GM19468 (cell line): ENCODE data around the gene ASTN2.

Experiments
- ATAC-seq: cut with Tn5 transposase; IDR thresholded peaks from one replicate; pipeline ENCODE4 v1.9.1; 2021; ENCODE audit warnings: mild to moderate bottlenecking, moderate library complexity, moderate number of reproducible peaks; ENCODE audit not compliant: unreplicated experiment; ENCODE audit errors: extremely low read depth

Gene ASTN2

DNA sequence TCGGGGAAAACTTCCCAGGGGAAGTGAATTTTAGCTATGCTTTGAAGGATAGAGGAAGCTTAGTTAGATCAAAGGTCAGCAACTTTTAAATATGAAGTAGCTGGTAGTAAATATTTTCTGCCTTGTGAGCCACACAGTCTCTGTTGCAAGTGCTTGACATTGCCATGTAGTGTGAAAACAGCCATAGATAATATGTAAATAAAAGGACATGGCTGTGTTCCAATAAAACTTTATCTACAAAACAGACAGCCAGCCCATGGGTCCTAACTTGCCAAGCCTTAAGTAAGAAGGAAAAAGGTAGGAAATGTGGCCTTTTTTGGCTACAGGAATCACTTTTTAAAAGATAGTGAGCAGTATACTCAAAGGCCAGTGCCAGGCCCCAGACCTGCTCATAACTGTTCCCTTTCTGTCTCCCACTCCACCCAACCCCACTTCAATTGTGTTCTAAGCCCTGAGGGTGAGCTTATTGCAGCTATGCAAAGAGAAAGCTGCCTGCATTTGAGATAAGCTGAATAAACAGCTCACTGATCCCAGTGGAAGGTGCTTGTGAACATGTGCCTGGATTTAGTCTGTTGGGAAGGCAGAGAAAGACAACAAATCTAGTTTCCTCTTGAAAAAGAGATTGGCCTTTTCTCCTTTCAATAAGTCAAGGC lies 840.7 kb downstream of the ASTN2 start:
- ATAC-seq, result no peak

DNA sequence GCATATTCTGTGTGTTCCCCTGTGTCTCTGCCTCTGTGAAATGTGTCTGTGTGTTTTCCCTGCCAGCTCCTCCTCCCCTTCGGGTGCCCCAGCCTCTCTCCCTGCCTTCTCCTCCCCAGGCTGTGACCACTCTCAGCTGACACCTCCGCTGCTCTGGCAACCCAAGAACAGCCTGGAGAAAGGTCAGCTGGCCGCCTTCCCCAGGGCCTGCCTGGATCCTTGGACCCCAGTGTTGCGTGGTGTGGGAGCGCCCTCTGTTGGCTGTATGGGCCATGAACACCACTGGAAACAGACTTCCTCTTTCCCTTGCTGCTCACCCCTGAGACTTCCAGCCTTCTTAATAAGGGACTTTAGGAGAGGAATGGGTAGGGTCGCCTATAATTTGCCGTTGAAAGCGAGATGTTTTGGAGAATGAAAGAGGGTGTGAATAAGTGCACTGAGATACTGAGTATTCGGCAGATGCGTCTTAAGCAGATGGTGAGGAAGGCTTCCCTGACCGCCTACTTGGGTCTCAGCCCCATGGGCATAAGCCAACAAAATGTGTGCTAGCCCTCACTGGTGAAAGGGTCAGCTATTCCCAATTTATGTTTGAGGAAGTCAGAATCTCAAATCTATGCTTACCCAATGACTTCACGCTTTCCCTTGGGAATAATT lies 842.6 kb downstream of the ASTN2 start:
- ATAC-seq, result peak; percentile 56

DNA sequence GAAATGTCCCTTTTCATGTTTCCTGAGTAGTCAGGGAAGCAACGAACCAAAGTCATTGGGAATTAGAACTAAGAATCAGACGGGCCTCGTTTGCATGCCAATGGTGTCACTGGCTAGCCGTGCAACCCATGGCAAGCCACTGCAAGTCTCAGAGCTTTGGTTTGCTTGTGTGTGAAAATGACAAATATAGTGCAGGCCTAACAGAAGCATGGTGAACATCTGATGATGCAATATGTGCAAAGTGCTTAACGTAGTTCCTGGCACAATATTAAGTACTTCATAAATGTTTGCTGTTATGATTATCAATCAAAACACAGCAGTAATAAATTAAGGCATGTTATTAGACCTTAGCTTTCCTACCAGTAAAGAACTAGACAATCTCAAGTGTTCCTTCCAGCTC lies 845.7 kb downstream of the ASTN2 start:
- ATAC-seq, result no peak

DNA sequence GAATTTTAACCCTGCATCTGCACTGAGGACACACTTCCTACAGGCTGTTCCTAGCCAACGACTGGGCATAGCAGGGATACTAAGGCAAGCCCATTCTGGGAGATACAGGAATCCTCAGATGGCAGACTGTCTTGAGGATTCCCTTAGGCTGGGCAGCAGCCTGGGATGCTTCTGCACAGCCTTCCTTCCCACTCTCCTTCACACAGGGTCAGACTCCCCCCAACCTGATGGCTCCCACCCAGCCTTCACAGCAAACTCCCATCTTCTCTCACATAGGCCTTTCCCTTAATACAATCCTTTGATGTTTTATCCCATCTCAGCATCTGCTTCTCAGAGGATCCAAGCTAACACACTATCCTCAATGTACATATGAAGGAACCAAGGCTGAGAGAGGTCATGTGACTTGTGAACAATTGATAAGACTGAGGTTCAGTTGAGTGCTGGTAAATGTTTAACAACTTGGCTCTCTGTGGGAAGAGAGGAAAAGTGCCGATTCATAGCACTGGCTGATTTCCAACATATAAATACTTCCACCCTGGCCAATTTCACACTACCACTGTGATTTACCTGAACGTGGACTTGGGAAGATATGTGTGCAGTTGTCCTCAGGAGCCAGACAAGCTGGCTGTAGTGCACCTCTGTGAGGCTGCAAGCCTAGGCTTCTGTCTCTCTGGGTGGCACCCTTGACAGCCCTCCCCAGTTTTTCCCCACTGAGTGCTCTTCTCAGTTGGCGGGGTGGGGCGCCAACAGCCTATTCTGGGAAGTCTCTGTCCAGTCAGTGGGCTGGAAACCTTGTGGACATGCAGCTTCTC lies 848.0 kb downstream of the ASTN2 start:
- no peak for ATAC-seq

DNA sequence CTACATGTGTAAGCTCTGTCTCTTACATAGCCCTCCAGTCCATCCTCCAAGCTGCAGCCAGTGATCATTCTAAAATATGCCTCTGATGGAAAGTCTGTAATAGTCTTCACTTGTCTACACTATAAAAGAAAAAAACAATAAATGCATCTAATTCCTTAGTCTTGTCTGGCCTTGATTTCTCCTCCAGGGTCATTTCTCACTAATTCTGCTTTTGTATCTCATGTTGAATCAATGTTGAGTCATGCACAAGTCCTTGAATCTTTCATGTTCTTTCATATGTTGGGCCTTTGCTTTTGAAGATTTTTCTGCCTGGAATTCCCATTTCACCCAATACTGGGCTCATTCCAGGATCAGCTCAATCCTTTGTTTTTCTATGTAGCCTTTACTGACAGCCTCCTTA lies 848.9 kb downstream of the ASTN2 start:
- no peak for ATAC-seq

DNA sequence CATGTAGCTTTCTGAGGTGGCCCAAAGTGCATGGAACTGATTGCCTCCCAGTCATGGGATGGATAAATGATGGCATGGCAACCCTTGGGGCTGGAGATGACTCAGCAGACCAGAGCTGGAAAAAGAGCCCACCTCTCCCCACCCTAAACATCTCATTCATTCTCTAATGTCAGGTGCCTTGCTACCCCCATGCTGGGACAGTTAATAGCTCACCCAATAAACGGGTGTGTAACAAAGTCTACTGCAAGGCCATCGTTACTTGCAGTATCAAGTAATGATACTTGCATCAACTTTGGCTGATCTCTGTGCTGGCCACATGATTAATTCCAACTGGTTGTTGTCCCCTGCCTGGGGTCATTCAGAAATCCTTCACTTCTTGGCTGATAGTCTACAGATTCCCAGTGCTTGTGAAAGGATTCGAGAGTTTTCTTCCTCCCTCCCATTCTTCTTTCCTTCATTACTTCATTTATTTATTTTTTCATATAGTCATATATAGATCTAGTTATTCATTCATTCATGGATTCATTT lies 850.5 kb downstream of the ASTN2 start:
- ATAC-seq, result no peak

DNA sequence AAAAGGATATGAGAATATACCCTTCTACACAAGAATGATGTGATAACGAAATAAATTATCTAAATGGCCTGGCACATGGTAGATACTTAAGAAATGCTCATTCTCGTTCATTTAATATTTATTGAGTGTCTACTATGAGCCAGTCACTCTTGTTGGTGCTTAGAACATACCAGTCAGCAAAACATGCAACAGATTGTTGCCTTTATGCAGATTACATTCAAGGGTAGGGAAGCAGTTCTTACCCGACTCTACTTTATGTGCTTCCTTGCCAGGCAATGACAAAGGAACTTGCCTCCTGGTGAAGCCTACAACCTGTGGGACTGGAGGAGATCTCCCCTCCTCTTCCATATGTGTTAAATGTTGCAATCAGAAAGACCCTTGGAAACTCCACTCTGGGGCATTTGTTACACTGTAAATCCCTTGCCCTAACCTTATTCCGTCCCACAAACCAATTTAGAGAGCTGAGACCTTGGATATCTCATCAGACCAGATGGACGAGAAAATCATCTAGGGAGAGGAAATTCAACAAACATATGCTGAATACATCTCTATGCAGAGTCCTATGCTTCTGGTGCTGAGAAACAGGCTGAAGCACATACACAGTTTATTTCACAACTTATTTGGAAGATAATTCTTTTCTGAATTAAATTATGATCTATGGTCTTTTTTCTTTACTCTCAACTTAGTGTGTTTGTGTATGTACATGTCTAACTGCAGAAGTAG lies 855.9 kb downstream of the ASTN2 start:
- no peak for ATAC-seq

DNA sequence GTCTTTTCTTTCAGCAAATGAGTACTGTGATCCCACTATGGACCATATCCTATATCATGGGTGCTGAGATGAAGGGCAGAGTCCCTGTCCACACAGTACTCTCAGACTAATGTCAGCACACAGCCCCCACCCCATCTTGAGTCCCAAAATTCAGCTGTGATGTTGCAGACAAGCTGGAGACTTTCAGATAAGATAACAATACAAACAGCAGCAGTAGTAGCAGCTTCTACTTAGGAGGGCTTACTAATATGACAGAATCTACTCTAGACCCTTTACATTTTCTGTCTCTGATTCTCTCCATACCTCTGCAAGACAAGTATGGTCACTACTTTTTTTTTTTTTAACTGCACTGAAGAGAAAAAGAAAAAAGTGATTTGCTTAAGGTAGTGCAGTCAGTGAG lies 856.8 kb downstream of the ASTN2 start:
- ATAC-seq, result no peak

DNA sequence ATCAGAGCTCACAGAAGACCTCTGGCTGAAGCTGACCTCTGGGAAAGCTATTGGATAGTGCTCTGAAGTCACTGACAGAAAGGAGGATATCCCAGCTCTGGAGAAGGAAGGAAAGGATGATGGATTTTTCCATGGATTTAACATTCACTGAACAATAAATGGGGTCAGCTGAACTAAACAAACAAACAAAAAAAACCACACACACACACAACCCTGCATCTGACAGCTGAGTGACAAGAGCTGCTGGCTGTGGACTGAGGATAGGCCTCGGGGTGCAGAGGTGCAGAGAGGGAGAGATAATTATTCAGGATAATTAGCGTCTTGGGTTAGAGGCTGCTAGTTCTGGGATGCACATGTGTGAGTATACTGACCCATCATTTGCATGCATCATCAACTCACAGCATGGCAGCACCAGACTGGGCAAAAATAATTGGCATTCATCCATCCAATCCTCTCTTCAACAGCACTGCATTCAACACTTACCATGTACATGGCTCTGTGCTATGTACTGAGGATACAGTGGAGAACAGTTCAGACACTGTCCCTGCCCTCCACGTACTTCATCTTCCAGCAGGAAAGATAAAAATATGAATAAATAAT lies 859.2 kb downstream of the ASTN2 start:
- no peak for ATAC-seq

DNA sequence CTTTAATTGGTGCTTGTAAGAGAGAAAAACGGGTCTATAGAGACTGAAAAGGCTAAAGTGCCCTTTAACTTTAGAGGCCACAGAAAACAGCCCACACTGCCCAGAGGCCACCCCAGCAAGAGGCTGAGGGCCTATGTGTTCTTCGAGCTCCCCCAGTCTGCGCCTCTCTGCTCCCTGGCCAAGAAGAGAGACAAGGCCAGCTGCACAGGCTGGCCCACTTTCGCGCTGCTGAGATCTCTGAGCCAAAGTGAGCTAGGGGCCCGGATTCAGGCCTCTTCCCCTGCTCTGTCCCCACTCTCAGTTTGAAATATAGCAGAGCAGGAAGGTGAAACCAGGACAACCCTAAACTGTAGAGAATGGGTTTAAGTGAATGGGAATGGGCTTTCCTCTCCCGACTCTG lies 859.7 kb downstream of the ASTN2 start:
- no peak for ATAC-seq

DNA sequence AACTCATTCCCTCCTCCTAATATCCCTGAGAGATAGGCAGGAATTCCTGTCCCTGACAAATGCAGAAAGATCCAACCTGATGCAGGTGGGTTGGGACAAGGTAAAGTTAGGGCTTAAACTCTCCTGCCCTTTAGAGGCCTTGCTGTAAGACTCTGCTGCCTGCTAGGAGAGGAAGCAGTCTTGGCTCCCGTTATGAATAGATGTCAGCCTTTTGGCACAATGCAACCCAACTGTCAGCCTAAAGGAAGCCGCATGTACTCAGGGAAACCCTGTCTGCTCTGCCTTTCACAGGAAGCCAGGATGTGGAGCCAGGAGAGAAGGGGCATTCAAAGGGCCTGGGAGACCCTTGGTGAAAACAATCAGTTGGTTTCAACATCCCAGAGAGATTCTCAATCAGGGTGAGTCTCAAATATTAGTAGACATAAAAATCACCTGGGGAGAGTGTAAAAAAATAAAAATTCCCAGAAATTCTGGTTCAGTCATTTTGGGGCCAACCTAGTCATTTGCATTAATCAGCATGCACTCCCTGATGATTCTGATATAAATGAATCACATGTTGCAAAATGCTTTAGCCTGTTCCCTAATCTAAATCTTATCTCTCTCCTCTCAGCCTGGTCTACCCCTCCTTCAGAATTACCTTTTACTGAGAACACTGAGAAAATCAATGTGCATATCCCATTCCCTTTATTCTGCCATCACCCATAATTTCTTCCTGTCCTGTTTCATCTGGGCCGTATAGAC lies 864.0 kb downstream of the ASTN2 start:
- no peak for ATAC-seq

DNA sequence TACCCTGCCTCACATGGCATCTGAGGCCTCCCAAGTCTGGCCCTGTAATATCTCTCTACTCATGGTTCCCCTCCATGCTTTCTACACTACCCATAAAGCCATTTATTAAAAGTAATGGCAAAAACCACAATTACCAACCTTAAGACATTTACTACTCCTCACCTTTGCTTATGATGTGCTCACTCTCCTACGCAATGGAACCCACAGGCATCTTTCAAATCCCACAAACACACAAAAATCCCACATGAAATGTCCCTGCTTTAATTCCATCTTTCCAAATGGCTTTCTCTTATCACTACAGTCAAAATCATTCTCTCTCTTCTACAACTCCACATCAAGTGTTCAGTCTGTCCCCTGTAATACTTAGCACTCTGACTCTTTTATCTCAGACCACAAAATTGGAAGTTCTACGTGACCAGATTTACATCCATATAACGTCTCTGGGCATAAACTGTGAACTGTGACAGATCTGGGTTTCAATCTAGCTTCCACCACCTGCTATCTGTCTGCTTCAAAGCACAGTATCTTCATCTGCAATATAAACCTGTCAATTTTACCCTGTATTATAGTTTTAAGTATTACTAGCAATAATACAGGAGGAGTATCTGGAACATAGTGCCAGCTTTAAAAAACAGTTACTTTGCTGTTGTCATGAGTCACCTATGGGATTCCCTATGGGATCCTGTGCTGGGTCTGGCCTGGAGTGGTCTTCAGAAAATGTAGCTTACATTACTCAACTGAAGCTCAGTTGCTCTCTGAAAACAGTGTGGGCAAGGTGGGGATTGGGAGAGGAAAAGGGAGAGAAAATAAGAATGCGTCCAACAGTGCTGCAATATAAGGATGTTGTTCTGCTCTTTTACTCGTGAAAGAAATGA lies 864.8 kb downstream of the ASTN2 start:
- no peak for ATAC-seq

DNA sequence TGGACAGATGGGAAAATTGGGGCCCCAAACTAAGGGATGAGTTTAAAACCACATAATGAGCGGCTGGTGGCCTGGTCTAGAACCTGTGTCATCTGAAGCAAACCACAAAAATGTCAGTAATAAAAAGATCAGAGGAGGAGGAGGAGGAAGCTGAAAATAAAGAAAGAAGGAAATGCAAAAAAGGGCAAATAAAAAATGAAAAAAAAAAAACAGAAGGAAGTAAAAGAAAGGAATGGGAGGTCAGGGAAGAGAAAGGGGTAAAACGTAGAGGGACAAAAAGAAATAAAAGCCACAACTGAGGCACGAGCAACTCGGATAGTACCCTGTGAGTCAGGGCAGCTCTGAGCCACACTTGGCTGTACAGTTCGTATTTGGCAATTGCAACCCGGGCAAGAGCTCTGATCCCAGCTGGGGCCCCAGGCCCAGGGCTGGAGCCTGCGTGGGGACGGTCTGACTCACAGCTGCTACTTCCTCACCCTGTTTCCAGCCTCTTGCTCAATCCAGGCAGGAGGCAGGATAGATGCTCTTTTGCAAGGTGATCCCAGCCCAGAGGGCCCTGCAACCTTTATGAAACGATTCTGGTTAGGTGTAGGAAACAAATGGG lies 865.7 kb downstream of the ASTN2 start:
- no peak for ATAC-seq

DNA sequence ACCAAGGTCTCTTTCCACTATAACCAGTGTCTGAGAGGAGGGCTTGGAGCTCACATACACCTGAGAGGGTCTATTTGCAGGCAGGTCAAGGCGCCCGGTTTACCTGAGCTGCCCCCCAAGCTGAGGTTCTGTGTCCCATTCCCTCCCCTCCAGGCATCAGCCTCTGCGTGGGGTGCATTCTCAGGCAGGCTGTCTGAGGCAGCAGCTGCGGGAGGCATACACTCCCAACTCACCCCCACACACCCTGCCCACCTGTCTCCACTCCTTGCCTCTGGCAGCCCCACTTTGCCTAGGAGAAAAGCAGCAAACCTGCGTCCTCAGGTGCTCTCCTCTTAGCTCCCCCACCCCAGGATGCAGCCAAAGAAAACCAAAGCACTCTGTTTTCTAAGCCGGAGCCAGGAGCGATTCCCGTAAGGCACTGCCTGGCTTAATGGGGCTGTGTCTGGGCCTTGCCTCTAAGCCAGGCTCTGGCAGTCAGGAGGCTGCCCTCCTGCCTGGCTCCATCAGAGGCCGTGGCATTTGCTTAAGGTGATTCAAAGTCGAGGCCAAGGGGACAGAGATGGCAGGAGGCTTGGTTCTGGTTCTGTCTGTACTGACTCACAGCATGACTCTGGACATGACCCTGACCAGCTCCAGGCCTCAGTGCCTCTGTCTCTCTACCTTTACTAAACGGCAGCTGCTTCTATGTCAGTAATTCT lies 867.0 kb downstream of the ASTN2 start:
- no peak for ATAC-seq

DNA sequence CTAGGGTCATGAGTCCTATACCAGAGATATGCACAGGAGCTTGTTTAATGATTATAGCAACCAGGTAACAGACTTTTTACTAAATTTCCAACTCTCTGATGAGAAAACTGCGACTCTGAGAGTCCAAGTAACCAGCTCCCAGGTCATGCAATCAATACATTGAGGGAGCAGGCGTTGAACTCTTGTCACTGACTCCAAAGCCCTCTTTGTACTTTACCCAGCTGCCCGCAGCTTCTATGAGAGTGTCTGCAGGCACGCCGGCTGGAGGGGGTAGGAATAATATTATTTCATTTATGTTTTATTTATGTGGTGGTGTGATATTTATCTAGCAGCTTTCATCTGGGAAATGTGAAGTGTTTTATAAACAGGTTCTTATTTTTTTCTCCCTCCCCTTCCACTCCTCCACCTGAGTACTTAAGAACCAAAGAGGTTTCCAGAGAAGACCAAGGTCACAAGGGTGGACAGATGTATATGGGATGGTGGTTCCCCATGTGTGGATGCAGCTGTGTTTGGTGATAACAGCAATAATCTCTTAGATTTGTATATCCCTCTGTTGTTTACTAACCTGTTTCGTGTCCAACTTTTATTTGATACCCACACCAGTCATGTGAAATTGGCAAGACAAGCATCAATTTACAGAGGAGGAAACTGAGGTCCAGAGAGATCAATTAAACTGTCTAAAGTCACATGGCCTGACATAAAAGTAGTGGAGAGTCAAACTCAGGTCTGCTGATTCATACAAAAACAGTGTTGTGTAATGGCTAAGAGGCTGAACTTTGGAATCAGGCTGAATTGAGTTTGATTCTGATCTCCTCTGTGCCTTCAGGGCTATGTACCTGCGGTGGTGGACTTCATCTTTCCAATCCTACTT lies 867.9 kb downstream of the ASTN2 start:
- ATAC-seq, result no peak

DNA sequence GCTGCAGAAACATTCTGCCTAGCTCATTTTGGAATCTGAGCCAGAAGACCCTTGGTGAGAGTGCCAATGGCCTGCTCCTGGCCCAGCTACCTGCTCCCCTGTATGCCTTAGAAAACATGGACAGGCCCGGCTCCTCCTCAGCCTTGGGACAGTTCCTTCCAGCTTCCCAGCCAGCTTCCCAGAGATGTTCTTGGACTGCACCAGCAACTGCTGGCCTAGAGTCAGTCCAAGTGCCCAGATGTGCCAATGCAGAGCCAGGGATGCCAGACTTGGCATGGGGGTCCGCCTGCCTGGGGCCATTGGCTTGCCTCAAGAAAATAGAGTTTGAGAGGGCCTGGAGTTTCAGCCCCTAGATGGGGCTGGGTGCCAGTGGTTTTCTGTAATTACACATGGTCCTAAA lies 870.0 kb downstream of the ASTN2 start:
- no peak for ATAC-seq
